HG02588 (cell line): Measurements from ENCODE around the gene MRPS12.
"Not testable (repeated sequence)": the region's sequence is repeated elsewhere in the genome, so short reads cannot be mapped to it uniquely, and the experiment has no call there.

Experiments used
- ATAC-seq: cut with Tn5 transposase; IDR thresholded peaks from one replicate; pipeline ENCODE4 v1.9.1; 2021; ENCODE audit warnings: mild to moderate bottlenecking, moderate library complexity; ENCODE audit not compliant: unreplicated experiment

The MRPS12 gene

GRCh38 chr19:38932425-38933179, 1.9 kb downstream of the MRPS12 start:
- no peak for ATAC-seq

GRCh38 chr19:38933544-38933943, 2.8 kb downstream of the MRPS12 start:
- ATAC-seq = no peak

- ATAC-seq = no peak
Measured at GRCh38 chr19:38939957-38940356, 9.2 kb downstream of the MRPS12 start.

- not testable (repeated sequence) for ATAC-seq
Measured at GRCh38 chr19:38941466-38941865, 10.7 kb downstream of the MRPS12 start.

GRCh38 chr19:38941979-38942378, 11.2 kb downstream of the MRPS12 start:
- ATAC-seq = no peak

- no peak for ATAC-seq
Measured at GRCh38 chr19:38942471-38943181, 11.9 kb downstream of the MRPS12 start.

- ATAC-seq = no peak
Measured at GRCh38 chr19:38944981-38945506, 14.3 kb downstream of the MRPS12 start.

- no peak for ATAC-seq
Measured at GRCh38 chr19:38945562-38946228, 15.0 kb downstream of the MRPS12 start.

GRCh38 chr19:38946229-38947010, 15.7 kb downstream of the MRPS12 start:
- no peak for ATAC-seq

- ATAC-seq = peak; percentile 51
Measured at GRCh38 chr19:38949580-38950367, 19.0 kb downstream of the MRPS12 start.

- no peak for ATAC-seq
Measured at GRCh38 chr19:38951187-38951586, 20.4 kb downstream of the MRPS12 start.

GRCh38 chr19:38952395-38953165, 21.8 kb downstream of the MRPS12 start:
- ATAC-seq = no peak

GRCh38 chr19:38953677-38954076, 22.9 kb downstream of the MRPS12 start:
- no peak for ATAC-seq

- no peak for ATAC-seq
Measured at GRCh38 chr19:38956264-38956663, 25.5 kb downstream of the MRPS12 start.

- ATAC-seq = no peak
Measured at GRCh38 chr19:38958301-38958700, 27.6 kb downstream of the MRPS12 start.

- ATAC-seq = no peak
Measured at GRCh38 chr19:38959618-38960017, 28.9 kb downstream of the MRPS12 start.

- no peak for ATAC-seq
Measured at GRCh38 chr19:38964738-38965137, 34.0 kb downstream of the MRPS12 start.

GRCh38 chr19:38966149-38966548, 35.4 kb downstream of the MRPS12 start:
- ATAC-seq = not testable (repeated sequence)
